ENCODE measurements around the gene AP1S1. TPM values are rescaled to one million over a fixed set of nuclear protein-coding genes. Genes with fewer than 3 reads are reported as not detected.
"Not testable (repeated sequence)": the region's sequence is repeated elsewhere in the genome, so short reads cannot be mapped to it uniquely, and the experiment has no call there.

The AP1S1 gene
- total RNA-seq, 1 donor from 2014 or later: 30.4 TPM

GRCh38 chr7:101199522-101199921, 45.2 kb downstream of the AP1S1 start:
- not testable (repeated sequence) for DNase-seq (ENCODE audit: low spot score)

GRCh38 chr7:101200504-101200861, 46.2 kb downstream of the AP1S1 start:
- DNase-seq (ENCODE audit: low spot score): no peak

GRCh38 chr7:101200862-101201599, 46.8 kb downstream of the AP1S1 start, which contains the start of gene MOGAT3:
Gene MOGAT3, minus strand, starts transcription at chr7:101201036. Its CDS starts 182 bp downstream, at chr7:101200854.
- no peak for DNase-seq (ENCODE audit: low spot score)

GRCh38 chr7:101201695-101202602, 47.7 kb downstream of the AP1S1 start:
- DNase-seq (ENCODE audit: low spot score): no peak

- DNase-seq (ENCODE audit: low spot score): no peak
These were observed 48.3 kb downstream of the AP1S1 start for GRCh38 chr7:101202603-101202918.

GRCh38 chr7:101203740-101204738, 49.8 kb downstream of the AP1S1 start:
- DNase-seq (ENCODE audit: low spot score): not testable (repeated sequence)

GRCh38 chr7:101205901-101206664, 51.8 kb downstream of the AP1S1 start:
- DNase-seq (ENCODE audit: low spot score): no peak

GRCh38 chr7:101206665-101207042, 52.4 kb downstream of the AP1S1 start:
- DNase-seq (ENCODE audit: low spot score): no peak

- no peak for DNase-seq (ENCODE audit: low spot score)
These were observed 53.2 kb downstream of the AP1S1 start for GRCh38 chr7:101207459-101207858.

GRCh38 chr7:101208794-101209193, 54.5 kb downstream of the AP1S1 start:
- no peak for DNase-seq (ENCODE audit: low spot score)

GRCh38 chr7:101210143-101210542, 55.9 kb downstream of the AP1S1 start:
- no peak for DNase-seq (ENCODE audit: low spot score)

Small RNA genes within 50 kb of the gene (microRNA-seq; reads per million reads assigned to microRNA genes)
- not detected for gene MIR4653 (ENCODE audit: borderline number of aligned reads)

Other genes starting within 250 kb of the AP1S1 start
- gene MUC3A, start 204.9 kb upstream of the AP1S1 start, total RNA-seq: 1.3 TPM
- gene MUC12, start 184.9 kb upstream of the AP1S1 start, total RNA-seq: 0.32 TPM
- gene MUC17, start 134.4 kb upstream of the AP1S1 start, total RNA-seq: 0.35 TPM
- gene TRIM56, start 69.0 kb upstream of the AP1S1 start, total RNA-seq: 48.2 TPM
- 130 TPM for gene SERPINE1, start 27.4 kb upstream of the AP1S1 start, total RNA-seq
- 0.22 TPM for gene VGF, start 11.1 kb downstream of the AP1S1 start, total RNA-seq
- not detected for gene NAT16, start 25.8 kb downstream of the AP1S1 start, total RNA-seq
- gene MOGAT3, start 46.6 kb downstream of the AP1S1 start, total RNA-seq: not detected
- gene PLOD3, start 63.1 kb downstream of the AP1S1 start, total RNA-seq: 74.3 TPM
- gene ZNHIT1, start 63.7 kb downstream of the AP1S1 start, total RNA-seq: 74.8 TPM
- 13.3 TPM for gene CLDN15, start 83.3 kb downstream of the AP1S1 start, total RNA-seq
- 219 TPM for gene FIS1, start 90.6 kb downstream of the AP1S1 start, total RNA-seq
- gene IFT22, start 167.3 kb downstream of the AP1S1 start, total RNA-seq: 12.0 TPM
- gene COL26A1, start 208.4 kb downstream of the AP1S1 start, total RNA-seq: not detected

Data from mesenteric fat pad (tissue), 1 donor.